HG02885 (cell line): ENCODE data around the gene CHN2.

Experiments used
- ATAC-seq: cut with Tn5 transposase; IDR thresholded peaks from one replicate; pipeline ENCODE4 v1.9.1; 2021; ENCODE audit warnings: mild to moderate bottlenecking; ENCODE audit not compliant: unreplicated experiment, poor library complexity

CHN2 gene

GRCh38 chr7:29379551-29379950 is 185.0 kb downstream of the CHN2 start:
- ATAC-seq, result no peak

GRCh38 chr7:29381206-29382094 is 186.9 kb downstream of the CHN2 start:
- no peak for ATAC-seq

GRCh38 chr7:29384277-29384676 is 189.7 kb downstream of the CHN2 start:
- no peak for ATAC-seq

GRCh38 chr7:29385214-29385814 is 190.7 kb downstream of the CHN2 start:
- ATAC-seq, result no peak

- ATAC-seq, result no peak
Observed at GRCh38 chr7:29386196-29386765, 191.7 kb downstream of the CHN2 start.

GRCh38 chr7:29391262-29391661 is 196.7 kb downstream of the CHN2 start:
- ATAC-seq, result no peak

- no peak for ATAC-seq
Observed at GRCh38 chr7:29394321-29394720, 199.7 kb downstream of the CHN2 start.

GRCh38 chr7:29396563-29396962 is 202.0 kb downstream of the CHN2 start:
- ATAC-seq, result no peak

GRCh38 chr7:29397398-29397797 is 202.8 kb downstream of the CHN2 start:
- no peak for ATAC-seq

GRCh38 chr7:29398011-29398410 is 203.4 kb downstream of the CHN2 start:
- no peak for ATAC-seq

GRCh38 chr7:29400437-29400836 is 205.9 kb downstream of the CHN2 start:
- ATAC-seq, result no peak

- no peak for ATAC-seq
Observed at GRCh38 chr7:29401769-29402168, 207.2 kb downstream of the CHN2 start.

GRCh38 chr7:29405891-29406290 is 211.3 kb downstream of the CHN2 start:
- ATAC-seq, result no peak

GRCh38 chr7:29406366-29406765 is 211.8 kb downstream of the CHN2 start:
- no peak for ATAC-seq

GRCh38 chr7:29408841-29409243 is 214.3 kb downstream of the CHN2 start:
- ATAC-seq, result no peak

- no peak for ATAC-seq
Observed at GRCh38 chr7:29410996-29411395, 216.4 kb downstream of the CHN2 start.

GRCh38 chr7:29412912-29413311 is 218.3 kb downstream of the CHN2 start:
- ATAC-seq, result no peak

GRCh38 chr7:29413626-29414136 is 219.1 kb downstream of the CHN2 start:
- no peak for ATAC-seq

- no peak for ATAC-seq
Observed at GRCh38 chr7:29414216-29414615, 219.6 kb downstream of the CHN2 start.

- no peak for ATAC-seq
Observed at GRCh38 chr7:29415215-29415614, 220.6 kb downstream of the CHN2 start.

- no peak for ATAC-seq
Observed at GRCh38 chr7:29416276-29416937, 221.8 kb downstream of the CHN2 start.
